MCF 10A (cell line): ENCODE data around the gene TNIK. TPM values are rescaled to one million over a fixed set of nuclear protein-coding genes. Genes with fewer than 3 reads are reported as not detected.

ENCODE experiments used
- BruUV-seq: library from RNA; stranded (reverse); fragments of 400-500 nt; replicated peaks from 2 replicates; lab custom pipeline; 2021; lab: Mats Ljungman, UMichigan
- CTCF ChIA-PET: fragments of 300-600 bp; sonication (Branson Sonifier 250); formaldehyde crosslinking; extraction: SDS; loops from one replicate; lab custom pipeline; 2021; ENCODE audit warnings: antibody characterized with exemption, inconsistent platforms; lab: Yijun Ruan, JAX
- POLR2A ChIA-PET: fragments of 300-600, 350-650 bp; sonication (Branson Sonifier 250); formaldehyde crosslinking; extraction: SDS; loops from one replicate; lab custom pipeline; 2020; ENCODE audit warnings: antibody characterized with exemption, inconsistent platforms; lab: Yijun Ruan, JAX
- DNase-seq: peaks from one replicate; pipeline ENCODE4 v3.0.0-alpha.2; 2018; ENCODE audit not compliant: unreplicated experiment
- H3K27ac Mint-ChIP-seq: one replicate; pipeline ENCODE4 v1.8.0; 2022; ENCODE audit warnings: mild to moderate bottlenecking, low read depth, mixed read lengths; ENCODE audit not compliant: unreplicated experiment
- H3K27me3 Mint-ChIP-seq: one replicate; pipeline ENCODE4 v1.8.0; 2022; ENCODE audit warnings: mixed read lengths; ENCODE audit not compliant: insufficient read depth, unreplicated experiment
- H3K36me3 Mint-ChIP-seq: one replicate; pipeline ENCODE4 v1.8.0; 2022; ENCODE audit warnings: mild to moderate bottlenecking, moderate library complexity, mixed read lengths; ENCODE audit not compliant: insufficient read depth, unreplicated experiment
- H3K4me1 Mint-ChIP-seq: one replicate; pipeline ENCODE4 v1.8.0; 2022; ENCODE audit warnings: mixed read lengths; ENCODE audit not compliant: insufficient read depth, unreplicated experiment
- H3K4me3 Mint-ChIP-seq: one replicate; pipeline ENCODE4 v1.8.0; 2022; ENCODE audit warnings: mild to moderate bottlenecking, moderate library complexity, mixed read lengths; ENCODE audit not compliant: unreplicated experiment
- H3K9me3 Mint-ChIP-seq: one replicate; pipeline ENCODE4 v1.8.0; 2022; ENCODE audit warnings: mixed read lengths; ENCODE audit not compliant: unreplicated experiment
- intact Hi-C: fragments of 100-400 bp; cut with micrococcal nuclease; formaldehyde crosslinking; loops from 2 replicates; pipeline ENCODE4 v1.14.1; 2022
- total RNA-seq: library from RNA; stranded (reverse); gene quantifications from 2 replicates; pipeline ENCODE4 v1.2.3, GENCODE V29; 2022
- TF ChIP-seq, protein P1 (sequence below): fragments of 200-600 bp; IDR thresholded peaks from one replicate; pipeline ENCODE4 v1.8.0; 2022; ENCODE audit warnings: antibody characterized with exemption, mild to moderate bottlenecking; ENCODE audit not compliant: unreplicated experiment

TNIK gene
- total RNA-seq, 1 experiment from 2014 or later = 3.4 TPM

DNA sequence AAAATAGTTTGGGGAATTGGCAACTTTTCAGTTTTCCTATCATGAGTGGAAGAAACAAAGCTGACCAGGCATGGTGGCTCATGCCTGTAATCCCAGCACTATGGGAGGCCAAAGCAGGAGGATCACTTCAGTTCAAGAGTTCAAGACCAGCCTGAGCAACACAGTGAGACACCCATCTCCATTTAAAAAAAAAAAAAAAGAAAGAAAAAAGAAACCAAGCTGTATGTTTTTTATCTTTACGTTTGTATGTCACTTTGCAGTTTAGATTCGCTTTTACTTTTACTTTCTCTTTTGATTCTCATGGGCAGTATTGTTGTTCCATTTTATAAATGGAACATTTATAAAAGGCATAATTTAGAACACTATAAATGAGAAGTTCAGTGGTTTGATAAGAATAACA lies 31.2 kb upstream of the TNIK start:
- ChIA-PET POLR2A (no interaction called here), CTCF (no interaction called here)
- TF ChIP-seq, protein P1, sequence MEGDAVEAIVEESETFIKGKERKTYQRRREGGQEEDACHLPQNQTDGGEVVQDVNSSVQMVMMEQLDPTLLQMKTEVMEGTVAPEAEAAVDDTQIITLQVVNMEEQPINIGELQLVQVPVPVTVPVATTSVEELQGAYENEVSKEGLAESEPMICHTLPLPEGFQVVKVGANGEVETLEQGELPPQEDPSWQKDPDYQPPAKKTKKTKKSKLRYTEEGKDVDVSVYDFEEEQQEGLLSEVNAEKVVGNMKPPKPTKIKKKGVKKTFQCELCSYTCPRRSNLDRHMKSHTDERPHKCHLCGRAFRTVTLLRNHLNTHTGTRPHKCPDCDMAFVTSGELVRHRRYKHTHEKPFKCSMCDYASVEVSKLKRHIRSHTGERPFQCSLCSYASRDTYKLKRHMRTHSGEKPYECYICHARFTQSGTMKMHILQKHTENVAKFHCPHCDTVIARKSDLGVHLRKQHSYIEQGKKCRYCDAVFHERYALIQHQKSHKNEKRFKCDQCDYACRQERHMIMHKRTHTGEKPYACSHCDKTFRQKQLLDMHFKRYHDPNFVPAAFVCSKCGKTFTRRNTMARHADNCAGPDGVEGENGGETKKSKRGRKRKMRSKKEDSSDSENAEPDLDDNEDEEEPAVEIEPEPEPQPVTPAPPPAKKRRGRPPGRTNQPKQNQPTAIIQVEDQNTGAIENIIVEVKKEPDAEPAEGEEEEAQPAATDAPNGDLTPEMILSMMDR = no peak
- Mint-ChIP-seq H3K4me3 (no peak overlapping the region), H3K27me3 (no peaks in the 10 kb centered on the region), H3K36me3 (no peaks in the 10 kb centered on the region), H3K27ac (no peak overlapping the region), H3K4me1 (no peaks in the 10 kb centered on the region), H3K9me3 (no peaks in the 10 kb centered on the region)
- no TSS peak for BruUV-seq
- no peak for DNase-seq
- intact Hi-C loops = no loop called here

DNA sequence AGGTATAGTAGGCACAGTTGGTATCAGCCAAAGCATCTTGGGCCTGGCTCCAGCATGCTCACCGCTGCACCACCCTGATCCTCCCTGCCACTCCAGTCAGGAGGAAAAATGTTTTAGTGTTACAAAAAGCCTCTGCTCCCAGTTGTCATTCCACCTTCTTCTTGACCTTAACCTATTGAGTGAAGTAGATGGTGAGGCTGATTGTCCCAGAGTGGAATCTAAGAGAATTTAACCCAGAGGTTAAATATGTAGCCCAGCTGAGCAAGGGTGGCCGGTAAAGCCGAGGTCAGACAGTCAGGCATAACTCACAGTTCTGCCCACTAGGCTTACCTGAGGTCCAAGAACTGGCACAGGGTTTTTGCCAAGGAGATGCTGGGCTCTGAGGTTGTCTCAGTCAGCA lies 30.7 kb upstream of the TNIK start:
- no peak overlapping the region for H3K4me3 Mint-ChIP-seq
- no peak overlapping the region for H3K27ac Mint-ChIP-seq
- POLR2A ChIA-PET = no interaction called here
- no peaks in the 10 kb centered on the region for H3K4me1 Mint-ChIP-seq
- H3K9me3 Mint-ChIP-seq = no peaks in the 10 kb centered on the region
- TF ChIP-seq, protein P1 = no peak
- no peaks in the 10 kb centered on the region for H3K36me3 Mint-ChIP-seq
- no peaks in the 10 kb centered on the region for H3K27me3 Mint-ChIP-seq
- BruUV-seq = no TSS peak
- no peak for DNase-seq
- intact Hi-C loops = no loop called here
- CTCF ChIA-PET = interaction anchor here (0.8 kb wide), 1 partner anchor 8 kb away, joined by 3 read pairs; no protein-coding TSS in a partner anchor

DNA sequence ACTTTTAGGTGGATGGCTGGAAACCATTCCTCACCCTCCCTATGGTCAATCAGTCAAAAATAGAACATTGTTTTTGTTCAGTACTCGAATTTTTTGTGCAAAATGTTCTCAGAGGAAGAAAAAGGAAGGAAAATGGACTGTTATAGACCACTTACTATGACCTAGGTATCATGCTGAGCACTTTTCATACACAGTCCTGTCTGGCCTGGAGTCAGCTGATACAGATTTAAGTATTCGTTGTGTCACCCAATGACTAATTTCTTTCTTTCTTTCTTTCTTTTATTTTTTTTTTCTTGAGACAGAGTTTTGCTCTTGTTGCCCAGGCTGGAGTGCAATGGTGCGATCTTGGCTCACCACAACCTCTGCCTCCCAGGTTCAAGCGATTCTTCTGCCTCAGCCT lies 29.1 kb upstream of the TNIK start:
- POLR2A ChIA-PET = interaction anchor here (0.7 kb wide), 1 partner anchor 164 kb away, joined by 3 read pairs; no protein-coding TSS in a partner anchor
- no TSS peak for BruUV-seq
- Mint-ChIP-seq H3K27ac (no peak overlapping the region), H3K4me3 (no peak overlapping the region), H3K36me3 (no peaks in the 10 kb centered on the region), H3K4me1 (no peaks in the 10 kb centered on the region), H3K9me3 (no peaks in the 10 kb centered on the region), H3K27me3 (no peaks in the 10 kb centered on the region)
- TF ChIP-seq, protein P1 = no peak
- intact Hi-C loops = no loop called here
- no peak for DNase-seq
- CTCF ChIA-PET = no interaction called here

DNA sequence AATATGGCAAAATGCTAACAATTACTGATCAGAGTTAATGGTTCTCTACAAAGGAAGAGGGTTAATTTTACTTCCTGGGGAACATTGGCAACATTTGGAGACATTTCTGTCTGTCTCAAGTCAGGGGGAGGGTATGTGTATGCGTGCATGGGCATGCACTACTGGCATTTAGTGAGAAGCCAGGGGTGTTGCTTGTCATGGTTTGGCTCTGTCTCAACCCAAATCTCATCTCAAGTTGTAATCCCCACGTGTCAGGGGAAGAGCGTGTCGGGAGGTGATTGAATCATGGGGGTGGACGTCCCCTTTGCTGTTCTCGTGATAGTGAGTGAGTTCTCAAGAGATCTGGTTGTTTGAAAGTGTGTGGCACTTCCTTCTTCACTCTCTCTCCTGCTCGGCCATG lies 28.3 kb upstream of the TNIK start:
- intact Hi-C loops = no loop called here
- peak; percentile 7 for DNase-seq
- BruUV-seq = no TSS peak
- Mint-ChIP-seq H3K4me1 (no peaks in the 10 kb centered on the region), H3K9me3 (no peaks in the 10 kb centered on the region), H3K27me3 (no peaks in the 10 kb centered on the region), H3K4me3 (no peak overlapping the region), H3K27ac (no peak overlapping the region), H3K36me3 (no peaks in the 10 kb centered on the region)
- CTCF ChIA-PET = no interaction called here
- TF ChIP-seq, protein P1 = no peak
- POLR2A ChIA-PET = interaction anchor here (0.7 kb wide), 1 partner anchor 163 kb away, joined by 3 read pairs; no protein-coding TSS in a partner anchor
